Fibroblast of lung (primary cell): Measurements from ENCODE around the gene MAGEB5.

Experiments
- EZH2 ChIP-seq: IDR thresholded peaks from 2 replicates; pipeline ENCODE4 v1.5.1; 2012; ENCODE audit warnings: low read length, control low read depth, mild to moderate bottlenecking; ENCODE audit errors: missing control alignments
- TF ChIP-seq, protein P1 (sequence below), 2 donors: IDR thresholded peaks in 1 of 2; conservative IDR thresholded peaks in 1 of 2; 1 replicate in 1 of 2; 2 replicates in 1 of 2; pipeline ENCODE4 v1.5.1; 2011 to 2012; ENCODE audit warnings: low read length in 2 of 2, control low read depth in 1 of 2, inconsistent platforms in 1 of 2, low read depth in 1 of 2, mild to moderate bottlenecking in 1 of 2

DNA sequence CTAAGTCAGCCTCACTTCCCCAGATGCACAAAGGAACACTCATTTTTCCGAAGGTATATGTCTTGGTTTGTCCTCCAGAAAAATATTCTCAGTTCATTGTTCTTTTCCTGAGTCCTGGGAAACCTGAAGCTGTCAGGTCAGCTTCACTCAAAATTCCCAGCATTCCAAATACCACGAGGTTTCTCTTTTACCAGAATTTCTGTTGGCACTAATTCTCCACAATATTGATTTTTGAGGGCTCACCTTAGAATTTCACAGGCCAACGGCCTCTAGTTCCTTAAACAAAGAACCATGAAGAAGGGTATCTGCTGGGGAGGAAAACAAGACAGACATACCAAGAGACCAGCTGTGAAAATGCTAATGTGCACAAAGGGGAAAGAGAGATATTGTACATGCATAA, 8.0 kb upstream of the MAGEB5 start:
- TF ChIP-seq EZH2, result no peak
- TF ChIP-seq, protein P1, sequence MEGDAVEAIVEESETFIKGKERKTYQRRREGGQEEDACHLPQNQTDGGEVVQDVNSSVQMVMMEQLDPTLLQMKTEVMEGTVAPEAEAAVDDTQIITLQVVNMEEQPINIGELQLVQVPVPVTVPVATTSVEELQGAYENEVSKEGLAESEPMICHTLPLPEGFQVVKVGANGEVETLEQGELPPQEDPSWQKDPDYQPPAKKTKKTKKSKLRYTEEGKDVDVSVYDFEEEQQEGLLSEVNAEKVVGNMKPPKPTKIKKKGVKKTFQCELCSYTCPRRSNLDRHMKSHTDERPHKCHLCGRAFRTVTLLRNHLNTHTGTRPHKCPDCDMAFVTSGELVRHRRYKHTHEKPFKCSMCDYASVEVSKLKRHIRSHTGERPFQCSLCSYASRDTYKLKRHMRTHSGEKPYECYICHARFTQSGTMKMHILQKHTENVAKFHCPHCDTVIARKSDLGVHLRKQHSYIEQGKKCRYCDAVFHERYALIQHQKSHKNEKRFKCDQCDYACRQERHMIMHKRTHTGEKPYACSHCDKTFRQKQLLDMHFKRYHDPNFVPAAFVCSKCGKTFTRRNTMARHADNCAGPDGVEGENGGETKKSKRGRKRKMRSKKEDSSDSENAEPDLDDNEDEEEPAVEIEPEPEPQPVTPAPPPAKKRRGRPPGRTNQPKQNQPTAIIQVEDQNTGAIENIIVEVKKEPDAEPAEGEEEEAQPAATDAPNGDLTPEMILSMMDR (conservative IDR thresholded peaks at IDR 0.05 in 1 of 2, IDR thresholded peaks at IDR 0.05 in 1 of 2; ENCODE audit: low read depth in 1 of 2, low read length in 2 of 2), result no peak
